Stimulated activated CD8-positive, alpha-beta memory T cell treated with anti-CD3 and anti-CD28 coated beads, Interleukin-15, amount 100 ng/mL, for 4 hours (primary cell): ENCODE measurements around the gene CEMIP2.
"Not testable (repeated sequence)": the region's sequence is repeated elsewhere in the genome, so short reads cannot be mapped to it uniquely, and the experiment has no call there.

Experiments used
- DNase-seq, 2 donors: peaks; one replicate each; pipeline ENCODE4 v3.0.0-alpha.2; 2020; ENCODE audit warnings: low read depth in 2 of 2

Gene CEMIP2

GRCh38 chr9:71675857-71676165, 92.5 kb downstream of the CEMIP2 start:
- no peak for DNase-seq

GRCh38 chr9:71675105-71675856, 93.0 kb downstream of the CEMIP2 start:
- DNase-seq, result no peak

- no peak for DNase-seq
Measured at GRCh38 chr9:71672573-71672972, 95.7 kb downstream of the CEMIP2 start.

GRCh38 chr9:71671289-71671688, 97.0 kb downstream of the CEMIP2 start:
- no peak for DNase-seq

- DNase-seq, result no peak
Measured at GRCh38 chr9:71670121-71670520, 98.2 kb downstream of the CEMIP2 start.

GRCh38 chr9:71669284-71669995, 98.9 kb downstream of the CEMIP2 start:
- DNase-seq, result no peak

- no peak for DNase-seq
Measured at GRCh38 chr9:71668717-71669116, 99.6 kb downstream of the CEMIP2 start.

- no peak for DNase-seq
Measured at GRCh38 chr9:71665247-71665646, 103.1 kb downstream of the CEMIP2 start.

- no peak for DNase-seq
Measured at GRCh38 chr9:71664566-71664965, 103.7 kb downstream of the CEMIP2 start.

GRCh38 chr9:71663931-71664459, 104.3 kb downstream of the CEMIP2 start:
- no peak for DNase-seq

GRCh38 chr9:71663216-71663615, 105.1 kb downstream of the CEMIP2 start:
- DNase-seq, result no peak

- DNase-seq, result no peak
Measured at GRCh38 chr9:71662082-71662481, 106.2 kb downstream of the CEMIP2 start.

- DNase-seq, result not testable (repeated sequence)
Measured at GRCh38 chr9:71657276-71657675, 111.0 kb downstream of the CEMIP2 start.

GRCh38 chr9:71656496-71656895, 111.8 kb downstream of the CEMIP2 start:
- no peak for DNase-seq

GRCh38 chr9:71655778-71656177, 112.5 kb downstream of the CEMIP2 start:
- no peak for DNase-seq

- no peak for DNase-seq
Measured at GRCh38 chr9:71655141-71655540, 113.2 kb downstream of the CEMIP2 start.

- DNase-seq, result no peak
Measured at GRCh38 chr9:71652480-71652879, 115.8 kb downstream of the CEMIP2 start.

- no peak for DNase-seq
Measured at GRCh38 chr9:71648453-71648852, 119.9 kb downstream of the CEMIP2 start.

- DNase-seq, result no peak
Measured at GRCh38 chr9:71647094-71647591, 121.2 kb downstream of the CEMIP2 start.

GRCh38 chr9:71646131-71646530, 122.2 kb downstream of the CEMIP2 start:
- no peak for DNase-seq

GRCh38 chr9:71644819-71645362, 123.4 kb downstream of the CEMIP2 start:
- no peak for DNase-seq

GRCh38 chr9:71643330-71643729, 125.0 kb downstream of the CEMIP2 start:
- no peak for DNase-seq

GRCh38 chr9:71642056-71642455, 126.3 kb downstream of the CEMIP2 start:
- DNase-seq, result no peak
